Measurements from ENCODE around the gene CA14.
"Not testable (repeated sequence)": the region's sequence is repeated elsewhere in the genome, so short reads cannot be mapped to it uniquely, and the experiment has no call there.

CA14 gene

DNA sequence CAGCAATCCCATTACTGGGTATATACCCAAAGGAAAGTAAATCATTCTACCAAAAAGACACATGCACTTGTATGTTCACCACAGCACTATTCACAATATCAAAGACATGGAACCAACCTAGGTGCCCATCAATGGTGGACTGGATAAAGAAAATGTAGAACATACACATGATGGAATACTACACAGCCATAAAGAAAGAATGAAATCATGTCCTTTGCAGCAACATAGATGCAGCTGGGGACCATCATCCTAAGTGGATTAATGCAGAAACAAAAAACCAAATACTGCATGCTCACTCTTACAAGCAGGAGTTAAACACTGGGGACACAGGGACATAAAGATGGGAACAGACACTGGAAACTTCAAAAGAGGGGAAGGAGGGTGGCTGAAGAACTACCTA is 30.3 kb upstream of the CA14 start:
- Histone ChIP-seq H3K4me3 (ENCODE audit: low read length) (no peak overlapping the region), H3K4me1 (ENCODE audit: control insufficient read depth, insufficient read depth, low read length) (no peaks in the 10 kb centered on the region), H3K36me3 (ENCODE audit: control insufficient read depth, insufficient read depth, low read length) (peaks cover 7% of the 10 kb centered on the region), H3K9ac (ENCODE audit: low read length) (no peak overlapping the region), H3K27ac (ENCODE audit: low read depth, low read length) (no peak overlapping the region), H3K27me3 (ENCODE audit: control insufficient read depth, insufficient read depth, low read length) (no peaks in the 10 kb centered on the region)

DNA sequence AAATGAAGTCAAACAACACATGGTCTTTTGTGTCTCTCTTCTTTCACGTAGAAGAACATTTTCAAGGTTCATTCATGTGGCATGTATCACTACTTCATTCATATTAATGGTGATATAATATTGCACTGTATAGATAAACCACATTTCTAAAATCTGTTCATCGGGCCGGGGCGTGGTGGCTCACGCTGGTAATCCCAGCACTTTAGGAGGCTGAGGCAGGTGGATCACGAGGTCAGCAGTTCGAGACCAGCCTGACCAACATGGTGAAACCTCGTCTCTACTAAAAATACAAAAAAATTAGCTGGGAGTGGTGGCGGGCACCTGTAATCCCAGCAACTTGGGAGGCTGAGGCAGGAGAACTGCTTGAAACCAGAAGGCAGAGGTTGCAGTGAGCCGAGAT is 29.3 kb upstream of the CA14 start:
- H3K4me3 ChIP-seq (ENCODE audit: low read length); H3K27ac ChIP-seq (ENCODE audit: low read depth, low read length); H3K9ac ChIP-seq (ENCODE audit: low read length); H3K4me1 ChIP-seq (ENCODE audit: control insufficient read depth, insufficient read depth, low read length); H3K36me3 ChIP-seq (ENCODE audit: control insufficient read depth, insufficient read depth, low read length); H3K27me3 ChIP-seq (ENCODE audit: control insufficient read depth, insufficient read depth, low read length): not testable (repeated sequence)

DNA sequence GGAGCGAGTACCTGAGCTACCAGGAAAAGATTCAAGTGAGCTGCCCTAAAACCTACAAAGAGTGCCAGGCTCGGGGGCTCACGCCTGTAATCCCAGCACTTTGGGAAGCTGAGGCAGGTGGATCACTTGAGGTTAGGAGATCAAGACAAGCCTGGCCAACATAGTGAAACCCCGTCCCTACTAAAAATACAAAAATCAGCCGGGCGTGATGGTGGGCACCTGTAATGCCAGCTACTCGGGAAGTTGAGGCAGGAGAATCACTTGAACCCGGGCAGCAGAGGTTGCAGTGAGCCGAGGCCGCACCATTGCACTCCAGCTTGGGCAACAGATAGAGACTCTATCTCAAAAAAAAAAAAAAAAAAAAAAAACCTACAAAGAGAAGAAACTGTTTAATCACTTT is 24.7 kb upstream of the CA14 start:
- peak overlapping the region; percentile 93 for H3K27ac ChIP-seq (ENCODE audit: low read depth, low read length)
- H3K9ac ChIP-seq (ENCODE audit: low read length); H3K4me1 ChIP-seq (ENCODE audit: control insufficient read depth, insufficient read depth, low read length); H3K27me3 ChIP-seq (ENCODE audit: control insufficient read depth, insufficient read depth, low read length); H3K4me3 ChIP-seq (ENCODE audit: low read length); H3K36me3 ChIP-seq (ENCODE audit: control insufficient read depth, insufficient read depth, low read length): not testable (repeated sequence)

DNA sequence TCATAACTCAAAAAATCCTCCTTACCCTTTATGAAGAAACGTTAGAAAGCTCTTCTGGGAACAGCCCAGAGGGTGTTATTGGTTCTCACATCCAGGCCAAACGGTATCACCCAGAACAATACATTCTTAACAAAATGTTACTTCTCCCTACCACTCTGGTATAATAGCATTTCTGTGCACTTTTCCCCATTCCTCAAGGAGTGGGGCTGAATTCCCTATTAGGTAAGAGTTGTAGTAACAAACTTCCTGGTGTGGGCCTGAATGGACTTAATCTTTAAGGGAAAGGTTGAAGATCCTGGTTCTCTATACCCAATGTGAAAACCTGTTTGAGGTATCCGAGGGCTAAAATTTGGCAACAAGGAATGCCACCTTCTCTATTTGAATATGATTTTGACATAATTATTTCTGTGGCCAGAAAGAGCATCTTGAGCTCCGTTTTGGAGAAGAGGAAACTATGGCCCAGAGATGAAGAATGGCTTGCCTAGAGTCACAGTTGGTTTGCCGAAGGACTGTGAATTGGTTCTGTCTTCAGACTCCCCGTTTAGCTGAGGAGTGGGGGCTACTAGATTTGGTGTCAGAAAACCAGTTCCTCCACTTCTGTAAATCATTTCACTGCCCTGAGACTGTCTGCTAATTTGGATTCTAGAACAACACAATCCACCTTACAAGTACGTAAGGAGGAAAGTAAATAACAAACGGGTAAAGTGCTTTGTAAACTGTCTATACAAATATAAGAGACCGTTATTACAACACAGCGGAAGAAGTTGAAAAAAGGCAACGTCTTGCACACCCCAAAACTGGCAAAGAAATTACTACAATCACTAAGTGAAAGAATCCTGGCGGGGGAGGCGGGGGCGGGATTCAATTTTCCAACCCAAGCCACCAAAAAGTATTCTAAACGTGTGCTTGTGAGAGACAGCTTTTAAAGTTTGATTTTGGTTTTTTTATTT is 23.9 kb upstream of the CA14 start:
- H3K27ac ChIP-seq (ENCODE audit: low read depth, low read length): peak overlapping the region; percentile 93
- H3K27me3 ChIP-seq (ENCODE audit: control insufficient read depth, insufficient read depth, low read length): no peaks in the 10 kb centered on the region
- no peaks in the 10 kb centered on the region for H3K4me1 ChIP-seq (ENCODE audit: control insufficient read depth, insufficient read depth, low read length)
- H3K4me3 ChIP-seq (ENCODE audit: low read length): peak overlapping the region; percentile 76
- peak overlapping the region; percentile 49 for H3K9ac ChIP-seq (ENCODE audit: low read length)
- no peaks in the 10 kb centered on the region for H3K36me3 ChIP-seq (ENCODE audit: control insufficient read depth, insufficient read depth, low read length)

DNA sequence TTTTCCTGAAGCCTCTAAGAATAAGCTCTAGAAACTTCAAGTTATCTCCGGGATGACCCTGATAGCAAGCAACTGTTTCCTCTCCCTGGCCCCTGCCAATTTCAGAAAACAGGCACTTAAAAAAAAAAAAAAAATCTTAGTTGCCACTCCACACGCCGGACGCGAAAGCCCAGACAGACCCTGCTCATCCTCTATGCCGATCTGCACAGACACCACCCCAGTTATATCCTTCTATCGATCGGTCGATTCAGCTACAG is 23.3 kb upstream of the CA14 start:
- peak overlapping the region; percentile 93 for H3K27ac ChIP-seq (ENCODE audit: low read depth, low read length)
- no peaks in the 10 kb centered on the region for H3K36me3 ChIP-seq (ENCODE audit: control insufficient read depth, insufficient read depth, low read length)
- peak overlapping the region; percentile 76 for H3K4me3 ChIP-seq (ENCODE audit: low read length)
- peak overlapping the region; percentile 74 for H3K9ac ChIP-seq (ENCODE audit: low read length)
- H3K4me1 ChIP-seq (ENCODE audit: control insufficient read depth, insufficient read depth, low read length): no peaks in the 10 kb centered on the region
- H3K27me3 ChIP-seq (ENCODE audit: control insufficient read depth, insufficient read depth, low read length): no peaks in the 10 kb centered on the region

DNA sequence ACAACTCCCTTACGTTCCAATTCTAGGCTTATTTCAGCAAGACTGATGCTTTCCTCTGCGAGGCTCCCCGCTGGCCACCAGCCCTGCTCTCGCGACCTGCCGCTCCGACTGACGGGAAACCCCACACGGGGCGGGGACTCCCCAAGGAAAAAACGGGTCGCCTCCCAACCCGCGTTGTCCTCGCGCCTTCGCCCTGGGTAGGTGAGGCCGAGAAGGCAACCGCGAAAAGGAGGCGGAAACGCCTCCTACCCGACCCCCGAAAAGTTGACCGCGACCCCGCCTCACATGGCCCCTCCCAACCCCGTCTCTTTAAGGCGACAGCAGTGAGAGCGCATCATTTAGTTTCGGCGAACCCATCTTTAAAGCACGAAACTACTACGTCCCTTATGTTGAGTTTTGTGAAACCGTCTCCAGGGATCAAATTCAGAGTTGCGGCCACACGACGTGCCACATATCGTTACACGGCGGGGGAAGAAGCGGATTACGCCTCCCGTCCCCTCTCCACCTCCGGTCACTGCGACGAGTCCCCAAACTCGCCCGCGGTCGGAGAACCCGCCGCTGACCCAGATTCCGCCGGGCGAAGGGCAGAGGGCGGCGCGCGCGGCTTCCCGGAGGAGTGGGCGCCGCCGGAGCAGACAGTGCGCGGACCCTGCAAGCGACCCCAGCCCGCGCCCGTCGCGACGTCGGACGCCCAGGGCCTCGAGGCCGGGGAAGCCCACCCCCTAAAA is 22.8 kb upstream of the CA14 start:
- Histone ChIP-seq H3K36me3 (ENCODE audit: control insufficient read depth, insufficient read depth, low read length) (no peaks in the 10 kb centered on the region), H3K4me3 (ENCODE audit: low read length) (peak overlapping the region; percentile 76), H3K27ac (ENCODE audit: low read depth, low read length) (peak overlapping the region; percentile 93), H3K9ac (ENCODE audit: low read length) (peak overlapping the region; percentile 74), H3K27me3 (ENCODE audit: control insufficient read depth, insufficient read depth, low read length) (no peaks in the 10 kb centered on the region), H3K4me1 (ENCODE audit: control insufficient read depth, insufficient read depth, low read length) (no peaks in the 10 kb centered on the region)

DNA sequence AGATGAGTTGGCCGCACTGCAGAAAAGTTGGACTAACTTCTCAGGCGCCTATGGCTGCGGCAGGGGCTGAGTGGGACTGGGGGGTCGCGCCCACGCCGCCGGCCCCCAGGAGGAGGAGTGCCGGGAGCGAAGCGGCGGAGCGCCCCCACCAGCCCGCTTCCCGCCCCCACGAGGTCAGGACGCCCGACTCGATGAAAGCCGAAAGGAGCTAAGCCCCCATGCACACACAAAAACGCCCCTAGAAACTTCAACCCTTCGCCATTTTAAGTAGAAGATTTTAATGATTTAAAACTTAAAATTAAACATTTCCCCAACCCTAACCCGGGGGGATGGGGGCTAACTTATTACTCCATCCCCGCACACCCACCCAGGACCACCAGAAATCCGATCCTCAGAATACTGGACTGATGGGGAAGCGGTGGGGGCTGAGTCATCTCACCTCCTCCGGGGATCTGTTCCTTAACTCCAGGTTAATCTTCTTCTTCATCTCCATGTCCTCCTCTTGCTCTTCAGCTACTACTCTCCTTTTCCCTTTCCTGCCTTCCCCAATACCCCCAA is 22.2 kb upstream of the CA14 start:
- Histone ChIP-seq H3K36me3 (ENCODE audit: control insufficient read depth, insufficient read depth, low read length) (no peaks in the 10 kb centered on the region), H3K4me1 (ENCODE audit: control insufficient read depth, insufficient read depth, low read length) (no peaks in the 10 kb centered on the region)

DNA sequence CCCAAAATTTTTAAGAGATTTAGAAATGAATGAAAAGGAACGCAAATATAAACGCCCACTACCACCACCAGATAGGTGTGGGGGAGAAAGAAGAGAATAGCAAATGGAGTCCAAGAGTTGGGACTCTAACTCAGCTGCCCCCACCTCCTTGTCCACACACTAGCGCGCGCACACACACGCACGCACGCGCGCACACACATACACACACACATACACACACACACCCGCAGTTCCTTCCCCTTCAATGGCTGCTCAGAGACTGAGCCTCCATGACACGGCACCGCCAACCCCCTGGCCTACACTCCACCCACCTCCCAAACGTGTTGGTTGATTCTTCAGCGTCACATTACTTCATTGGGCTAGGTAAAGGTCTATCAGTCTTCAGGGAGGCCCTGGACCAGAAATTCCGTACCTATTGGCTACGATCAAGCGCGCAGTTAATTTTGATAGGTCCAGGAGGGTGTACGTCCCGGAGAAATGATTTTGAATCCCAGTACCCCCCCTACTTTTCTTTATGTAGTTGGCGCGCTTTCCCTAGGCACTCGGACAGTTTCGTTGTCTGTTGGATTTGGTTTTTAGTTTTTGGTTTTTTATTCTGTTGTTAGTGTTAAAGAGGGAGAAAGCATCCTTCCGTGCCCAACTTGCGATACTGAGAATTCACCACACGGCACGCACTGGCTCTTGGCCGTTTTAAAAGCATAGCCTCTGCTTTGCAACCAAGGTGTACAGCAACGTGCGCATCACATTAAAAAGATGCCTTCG is 21.5 kb upstream of the CA14 start, which contains the start of gene ANP32E:
ANP32E (minus strand) TSS at position 261 of the 762 bp plus-strand sequence. CDS start 326 bp downstream, outside the sequence.
- no peaks in the 10 kb centered on the region for H3K4me1 ChIP-seq (ENCODE audit: control insufficient read depth, insufficient read depth, low read length)

More for the DNA sequence above, 22.2 kb upstream of the CA14 start:
- Histone ChIP-seq H3K4me3 (ENCODE audit: low read length) (peak overlapping the region; percentile 76), H3K27me3 (ENCODE audit: control insufficient read depth, insufficient read depth, low read length) (no peaks in the 10 kb centered on the region), H3K9ac (ENCODE audit: low read length) (peak overlapping the region; percentile 95), H3K27ac (ENCODE audit: low read depth, low read length) (peak overlapping the region; percentile 93)

DNA sequence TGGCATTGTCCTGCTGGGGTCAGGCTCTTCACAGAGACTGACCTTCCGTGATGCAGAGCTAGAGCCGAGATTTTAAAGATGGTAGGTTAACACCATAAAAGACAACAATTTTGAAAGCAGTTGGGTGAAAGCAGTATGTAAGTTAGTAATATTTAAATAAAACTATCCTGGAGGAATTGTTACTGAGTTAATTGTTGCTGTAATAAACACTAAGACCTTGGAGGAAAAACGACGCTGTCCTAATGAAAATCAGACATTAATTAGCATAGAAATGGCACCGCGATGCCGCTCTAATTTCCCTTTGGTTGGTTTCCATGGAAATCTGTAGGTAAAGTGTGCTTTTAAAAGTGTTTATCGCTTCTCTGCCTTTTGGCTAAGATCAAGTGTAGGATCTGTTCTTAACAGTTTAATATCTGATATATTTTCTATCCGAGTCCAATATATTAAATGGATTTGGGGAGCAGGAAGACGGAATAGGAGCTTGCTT is 20.9 kb upstream of the CA14 start:
- H3K4me1 ChIP-seq (ENCODE audit: control insufficient read depth, insufficient read depth, low read length): no peaks in the 10 kb centered on the region
- no peak overlapping the region for H3K27ac ChIP-seq (ENCODE audit: low read depth, low read length)
- no peaks in the 10 kb centered on the region for H3K27me3 ChIP-seq (ENCODE audit: control insufficient read depth, insufficient read depth, low read length)
- peak overlapping the region; percentile 76 for H3K4me3 ChIP-seq (ENCODE audit: low read length)
- no peaks in the 10 kb centered on the region for H3K36me3 ChIP-seq (ENCODE audit: control insufficient read depth, insufficient read depth, low read length)
- H3K9ac ChIP-seq (ENCODE audit: low read length): peak overlapping the region; percentile 3

More for the DNA sequence above, 21.5 kb upstream of the CA14 start, which contains the start of gene ANP32E:
- no peaks in the 10 kb centered on the region for H3K27me3 ChIP-seq (ENCODE audit: control insufficient read depth, insufficient read depth, low read length)
- peak within 1 kb of the TSS; percentile 76 for H3K4me3 ChIP-seq (ENCODE audit: low read length)
- H3K27ac ChIP-seq (ENCODE audit: low read depth, low read length): peak within 1 kb of the TSS; percentile 93
- H3K9ac ChIP-seq (ENCODE audit: low read length): peak within 1 kb of the TSS; percentile 95
- no peaks in the 10 kb centered on the region for H3K36me3 ChIP-seq (ENCODE audit: control insufficient read depth, insufficient read depth, low read length)

DNA sequence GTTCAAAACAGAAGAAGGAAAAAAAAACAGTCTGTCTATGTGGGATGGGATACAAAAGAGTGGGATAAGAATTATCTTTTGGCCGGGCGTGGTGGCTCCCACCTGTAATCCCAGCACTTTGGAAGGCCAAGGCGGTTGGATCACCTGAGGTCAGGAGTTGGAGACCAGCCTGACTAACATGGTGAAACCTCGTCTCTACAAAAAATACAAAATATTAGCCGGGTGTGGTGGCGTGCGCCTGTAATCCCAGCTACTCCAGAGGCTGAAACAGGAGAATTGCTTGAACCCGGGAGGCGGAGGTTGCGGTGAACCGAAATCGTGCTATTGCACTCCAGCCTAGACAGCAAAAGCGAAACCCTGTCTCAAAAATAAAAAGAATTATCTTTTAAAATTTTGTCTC is 20.4 kb upstream of the CA14 start:
- not testable (repeated sequence) for H3K27me3 ChIP-seq (ENCODE audit: control insufficient read depth, insufficient read depth, low read length); H3K4me3 ChIP-seq (ENCODE audit: low read length); H3K27ac ChIP-seq (ENCODE audit: low read depth, low read length); H3K36me3 ChIP-seq (ENCODE audit: control insufficient read depth, insufficient read depth, low read length); H3K9ac ChIP-seq (ENCODE audit: low read length); H3K4me1 ChIP-seq (ENCODE audit: control insufficient read depth, insufficient read depth, low read length)

DNA sequence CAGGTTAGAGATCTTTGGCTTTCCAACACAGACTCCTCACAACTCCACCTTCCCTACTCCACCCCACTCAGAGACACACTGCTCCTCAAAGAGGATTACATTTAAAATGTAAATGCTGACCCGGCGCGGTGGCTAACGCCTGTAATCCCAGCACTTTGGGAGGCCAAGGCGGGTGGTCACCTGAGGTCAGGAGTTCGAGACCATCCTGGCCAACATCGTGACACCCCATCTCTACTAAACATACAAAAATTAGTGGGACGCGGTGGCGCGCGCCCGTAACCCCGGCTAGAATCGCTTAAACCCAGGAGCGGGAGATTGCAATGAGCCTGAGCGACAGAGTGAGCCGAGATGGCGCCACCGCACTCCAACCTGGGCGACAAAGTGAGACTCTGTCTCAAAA is 19.8 kb upstream of the CA14 start:
- Histone ChIP-seq H3K4me1 (ENCODE audit: control insufficient read depth, insufficient read depth, low read length) (no peaks in the 10 kb centered on the region), H3K27me3 (ENCODE audit: control insufficient read depth, insufficient read depth, low read length) (no peaks in the 10 kb centered on the region), H3K27ac (ENCODE audit: low read depth, low read length) (no peak overlapping the region), H3K9ac (ENCODE audit: low read length) (no peak overlapping the region), H3K36me3 (ENCODE audit: control insufficient read depth, insufficient read depth, low read length) (no peaks in the 10 kb centered on the region), H3K4me3 (ENCODE audit: low read length) (no peak overlapping the region)

DNA sequence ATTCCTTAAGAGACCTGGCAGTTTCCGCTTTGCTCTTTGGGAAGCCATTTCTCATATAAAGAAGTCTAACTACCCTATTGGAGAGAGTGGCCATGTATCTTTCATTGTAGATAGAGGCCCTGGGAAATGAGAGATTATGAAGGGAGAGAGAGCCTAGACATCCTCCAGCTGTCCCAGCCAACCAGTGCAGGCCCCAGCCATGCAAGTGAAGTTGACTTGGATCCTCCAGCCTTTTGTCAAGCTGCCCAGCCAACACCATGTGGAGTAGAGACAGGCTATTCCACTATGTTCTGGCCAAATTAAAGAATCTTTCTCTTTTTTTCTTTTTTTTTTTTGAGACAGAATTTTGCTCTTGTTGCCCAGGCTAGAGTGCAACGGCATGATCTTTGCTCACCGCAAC is 14.6 kb upstream of the CA14 start:
- Histone ChIP-seq H3K4me3 (ENCODE audit: low read length) (no peak overlapping the region), H3K9ac (ENCODE audit: low read length) (no peak overlapping the region), H3K4me1 (ENCODE audit: control insufficient read depth, insufficient read depth, low read length) (no peaks in the 10 kb centered on the region), H3K27ac (ENCODE audit: low read depth, low read length) (no peak overlapping the region), H3K27me3 (ENCODE audit: control insufficient read depth, insufficient read depth, low read length) (no peaks in the 10 kb centered on the region), H3K36me3 (ENCODE audit: control insufficient read depth, insufficient read depth, low read length) (no peaks in the 10 kb centered on the region)

Measured in rectal smooth muscle tissue (tissue), 1 donor.